Measurements from ENCODE around the gene SEC16B.

The SEC16B gene

GRCh38 chr1:177909416-177909815 lies 60.4 kb downstream of the SEC16B start:
- DNase-seq (ENCODE audit: low read depth in 2 of 2, low spot score in 1 of 2): no peak

- DNase-seq (ENCODE audit: low read depth in 2 of 2, low spot score in 1 of 2): no peak
These were observed 62.9 kb downstream of the SEC16B start for GRCh38 chr1:177907000-177907399.

GRCh38 chr1:177905686-177906085 lies 64.2 kb downstream of the SEC16B start:
- DNase-seq (ENCODE audit: low read depth in 2 of 2, low spot score in 1 of 2): no peak

- DNase-seq (ENCODE audit: low read depth in 2 of 2, low spot score in 1 of 2): no peak
These were observed 67.6 kb downstream of the SEC16B start for GRCh38 chr1:177902266-177902665.

GRCh38 chr1:177897998-177898654 lies 71.7 kb downstream of the SEC16B start:
- no peak for DNase-seq (ENCODE audit: low read depth in 2 of 2, low spot score in 1 of 2)

- no peak for DNase-seq (ENCODE audit: low read depth in 2 of 2, low spot score in 1 of 2)
These were observed 72.4 kb downstream of the SEC16B start for GRCh38 chr1:177897281-177897997.

Measured in stimulated activated CD8-positive, alpha-beta memory T cell treated with anti-CD3 and anti-CD28 coated beads, Interleukin-4, amount 100 ng/mL, for 1 hour (primary cell).